Inferior parietal cortex (tissue), 1 donor: ENCODE data around the gene HYDIN.

Source experiments
- DNase-seq: peaks from one replicate; pipeline ENCODE4 v3.0.0-alpha.2; 2016; ENCODE audit errors: extremely low spot score

Gene HYDIN

DNA sequence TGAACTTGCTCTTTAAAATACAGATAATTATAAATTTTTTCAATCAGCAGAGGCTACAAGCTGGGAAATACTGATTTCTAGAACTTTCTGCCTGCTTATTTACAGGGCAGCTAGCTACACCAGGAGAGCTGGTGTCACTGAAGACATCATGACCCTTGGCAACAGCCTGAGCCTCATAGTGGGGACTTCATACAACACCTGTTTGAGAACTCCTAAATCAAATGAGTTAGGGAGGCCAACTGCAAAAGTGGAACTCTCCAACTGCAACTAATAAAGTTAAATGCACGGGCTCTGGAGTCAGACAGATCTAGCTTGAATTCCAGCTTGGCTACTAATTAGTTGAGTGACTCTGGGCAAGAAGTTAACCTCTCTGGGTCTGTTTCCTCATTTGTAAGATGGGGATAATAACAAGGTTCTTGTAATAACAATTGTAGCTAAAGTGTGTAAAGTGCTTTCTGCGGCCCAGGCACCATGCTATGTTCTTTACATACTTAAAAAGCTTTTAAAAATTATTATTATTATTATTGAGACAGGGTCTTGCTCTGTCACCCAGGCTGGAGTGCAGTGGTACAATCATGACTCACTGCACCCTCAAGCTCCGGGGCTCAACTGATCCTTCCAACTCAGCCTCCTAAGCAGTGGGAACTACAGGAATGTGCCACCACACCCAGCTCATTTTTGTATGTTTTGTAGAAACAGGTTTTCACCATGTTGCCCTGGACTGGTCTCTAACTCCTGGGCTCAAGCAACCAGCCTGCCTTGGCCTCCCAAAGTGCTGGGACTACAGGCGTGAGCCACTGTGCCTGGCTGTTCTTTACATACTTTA is 462.9 kb downstream of the HYDIN start:
- no peak for DNase-seq

DNA sequence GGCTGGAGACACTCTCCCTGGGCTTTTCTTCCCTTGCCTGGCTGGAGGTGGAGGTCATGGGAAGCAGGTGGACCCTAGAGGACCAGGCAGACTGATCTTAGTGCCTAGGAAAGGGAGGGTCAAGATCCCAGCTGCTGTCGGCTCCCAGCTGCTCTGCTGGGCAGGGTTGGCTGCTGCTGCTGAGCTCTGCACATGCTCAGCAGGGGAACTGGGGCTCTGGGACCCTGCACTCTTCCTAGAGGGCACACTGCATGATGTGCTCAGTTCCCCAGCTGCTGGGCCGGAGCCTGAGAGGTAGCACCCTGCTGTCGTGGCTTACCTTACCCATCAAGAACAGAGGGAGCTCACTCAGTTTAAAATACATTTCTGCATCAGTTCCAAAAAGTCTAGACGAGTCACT is 463.9 kb downstream of the HYDIN start:
- DNase-seq: no peak

DNA sequence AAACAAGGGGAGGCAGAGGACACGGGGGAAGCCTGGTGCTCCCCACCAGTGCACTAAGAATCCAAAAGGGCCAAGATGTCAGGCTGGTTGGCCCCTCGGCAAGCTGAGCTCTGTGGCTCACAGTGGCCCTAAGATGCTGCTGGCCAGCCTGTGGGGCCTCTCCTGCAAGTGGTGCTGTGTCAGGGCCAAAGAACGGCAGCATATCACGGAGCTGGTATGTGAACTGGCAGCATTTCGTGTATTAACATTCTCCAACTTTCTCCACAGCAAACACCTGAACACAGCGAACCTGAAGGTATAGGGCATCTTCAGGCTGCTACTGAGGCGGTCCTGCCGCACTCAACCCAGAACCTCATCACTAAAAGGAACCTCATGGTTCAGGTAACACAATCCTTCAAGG is 464.3 kb downstream of the HYDIN start:
- DNase-seq: no peak

DNA sequence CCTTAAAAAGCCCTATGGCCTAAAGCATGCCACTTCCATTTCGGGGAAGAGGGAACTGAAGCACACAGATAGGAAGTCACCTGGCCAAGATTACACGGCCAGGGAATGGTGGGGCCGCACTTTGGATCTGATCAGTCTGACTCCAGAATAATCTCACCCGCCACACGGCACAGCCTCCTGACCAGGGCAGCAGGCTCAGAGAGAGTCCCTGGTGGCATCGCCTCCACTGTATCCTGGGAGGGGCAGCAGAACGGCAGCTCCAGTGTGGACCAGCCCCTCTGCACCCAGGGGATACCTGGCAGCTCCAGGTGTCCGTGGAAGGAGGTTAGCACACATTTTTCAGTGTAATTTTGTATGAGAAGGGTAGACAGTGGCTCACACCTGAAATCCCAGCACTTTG is 465.0 kb downstream of the HYDIN start:
- DNase-seq: no peak

DNA sequence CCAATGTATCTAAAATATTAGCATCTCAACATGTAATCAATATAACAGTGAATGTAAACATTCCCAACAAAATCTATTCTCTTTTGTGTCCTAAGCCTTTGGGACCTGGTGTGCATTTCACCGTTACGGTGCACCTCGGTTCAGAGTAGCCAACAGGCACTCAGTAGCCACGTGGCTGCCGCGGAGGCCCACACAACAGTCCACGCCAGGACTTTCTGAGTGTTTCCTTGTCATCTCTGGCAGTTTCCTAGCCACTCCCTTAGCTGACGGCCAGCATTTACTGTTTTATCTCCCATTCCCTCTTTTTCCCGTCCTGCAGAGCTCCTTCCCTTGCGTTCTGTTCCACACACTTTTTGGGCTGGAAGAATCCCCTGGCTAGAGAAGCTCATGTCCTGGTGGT is 465.9 kb downstream of the HYDIN start:
- DNase-seq: no peak

DNA sequence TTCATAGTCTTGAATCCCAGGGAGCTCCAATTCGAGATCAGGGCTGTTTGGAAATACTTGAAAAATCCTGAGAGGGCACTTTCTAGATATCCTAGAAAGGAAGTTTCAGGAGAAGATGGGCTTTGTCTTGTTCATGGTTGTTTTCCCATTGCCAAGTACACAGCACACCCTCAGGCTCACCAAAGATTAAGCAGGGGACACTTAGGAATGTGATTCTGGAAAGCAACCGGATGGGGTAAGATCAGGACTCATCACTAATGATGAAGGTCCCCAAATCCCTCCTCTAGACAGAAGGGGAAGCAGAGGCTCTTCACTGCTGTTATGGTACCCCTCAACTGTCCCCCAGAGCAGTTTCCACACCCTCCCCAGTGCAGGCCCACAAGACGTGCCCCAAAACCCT is 470.3 kb downstream of the HYDIN start:
- no peak for DNase-seq

DNA sequence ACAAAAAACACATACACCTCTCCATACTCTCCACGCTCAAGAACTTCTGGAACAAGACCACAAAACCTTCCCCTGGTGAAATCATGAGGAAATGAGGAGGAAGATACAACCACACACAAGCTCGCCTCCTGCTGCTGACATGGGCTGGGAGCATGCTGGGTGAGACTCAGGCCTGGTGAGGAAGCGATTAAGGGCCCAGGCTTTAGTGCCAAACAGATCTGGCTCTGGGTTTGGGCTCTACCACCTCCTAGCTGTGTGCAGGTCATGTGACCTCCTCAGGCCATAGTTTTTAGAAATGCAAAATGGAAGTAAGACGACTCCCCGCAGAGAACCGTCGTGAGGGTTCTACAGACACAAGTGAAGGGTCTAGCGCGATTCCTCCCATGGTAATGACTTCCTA is 470.9 kb downstream of the HYDIN start:
- DNase-seq: no peak

DNA sequence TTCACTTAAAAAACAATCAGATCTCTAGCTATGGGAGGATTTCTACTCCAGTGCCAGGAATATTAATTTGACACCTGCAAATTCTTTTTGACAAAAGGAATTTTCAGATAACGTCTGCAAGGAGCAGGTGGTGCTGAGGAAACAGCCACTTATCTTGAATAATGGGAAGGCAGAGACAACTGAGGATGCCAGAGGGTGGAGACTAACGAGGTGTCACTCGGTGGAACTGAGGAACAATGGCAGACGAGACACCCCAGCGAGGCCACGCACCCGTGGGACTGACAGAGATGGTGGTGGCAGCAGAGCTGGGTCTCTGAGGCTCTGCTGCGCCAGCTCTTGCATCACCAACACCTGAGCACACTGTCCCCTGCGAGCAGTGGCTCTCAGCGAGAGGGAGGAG is 471.7 kb downstream of the HYDIN start:
- no peak for DNase-seq
